HepG2 (cell line): ENCODE data around the gene MRPL14. TPM values are rescaled to one million over a fixed set of nuclear protein-coding genes. Genes with fewer than 3 reads are reported as not detected.

Experiments
- ARNTL ChIP-seq: sonication (generic); formaldehyde crosslinking; IDR thresholded peaks from 2 replicates; pipeline ENCODE4 v1.4.0; 2020; ENCODE audit warnings: mild to moderate bottlenecking, missing genetic modification reagents
- BHLHE40 ChIP-seq: IDR thresholded peaks from 2 replicates; pipeline ENCODE4 v1.6.1; 2011; ENCODE audit warnings: low read length, improper control_type of control experiment
- FOSL2 ChIP-seq: sonication (generic); formaldehyde crosslinking; IDR thresholded peaks from 2 replicates; pipeline ENCODE4 v1.4.0; 2020; ENCODE audit warnings: missing genetic modification reagents
- HCFC1 ChIP-seq: fragments of 150-350 bp; IDR thresholded peaks from 2 replicates; pipeline ENCODE4 v1.6.1; 2014; ENCODE audit warnings: low read depth, low read length
- ZFP82 ChIP-seq: sonication (generic); formaldehyde crosslinking; IDR thresholded peaks from 2 replicates; pipeline ENCODE4 v1.5.1; 2020; ENCODE audit warnings: mild to moderate bottlenecking, missing genetic modification reagents, borderline replicate concordance
- ZNF317 ChIP-seq: sonication (generic); formaldehyde crosslinking; IDR thresholded peaks from 2 replicates; pipeline ENCODE4 v1.5.0; 2020; ENCODE audit warnings: mild to moderate bottlenecking, missing genetic modification reagents
- ZNF709 ChIP-seq: sonication (generic); formaldehyde crosslinking; IDR thresholded peaks from 2 replicates; pipeline ENCODE4 v1.5.0; 2020; ENCODE audit warnings: mild to moderate bottlenecking, missing genetic modification reagents
- ZNF747 ChIP-seq: sonication (generic); formaldehyde crosslinking; IDR thresholded peaks from 2 replicates; pipeline ENCODE4 v1.8.1; 2023; ENCODE audit warnings: missing genetic modification reagents, mild to moderate bottlenecking, borderline replicate concordance
- ZNF816 ChIP-seq: sonication (generic); formaldehyde crosslinking; IDR thresholded peaks from 2 replicates; pipeline ENCODE4 v1.8.0; 2022; ENCODE audit warnings: missing genetic modification reagents, mild to moderate bottlenecking, borderline replicate concordance
- polyA plus RNA-seq, 8 experiments: library from polyadenylated mRNA; depleted of rRNA in 3 of 8; stranded (reverse) in 7 of 8; unstranded in 1 of 8; fragments of >200 nt; fragmentation: Illumina TruSeq in 4 of 8; extraction: Trizol in 4 of 8; gene quantifications; 2 replicates each; pipeline versions ENCODE4 v1.2.1 to v1.2.3, GENCODE V29; 2011 to 2016; ENCODE audit warnings: low read depth in 4 of 8, missing spikeins in 1 of 8, mixed read lengths in 1 of 8; ENCODE audit not compliant: insufficient read depth in 1 of 8
- total RNA-seq, 5 experiments: library from RNA; depleted of rRNA; stranded (reverse); fragments of >200 nt; fragmentation: Illumina TruSeq; extraction: Trizol; gene quantifications; 2 replicates each; pipeline ENCODE4 v1.2.3, GENCODE V29; 2016; ENCODE audit warnings: low read depth in 1 of 5
- TF ChIP-seq, protein P1 (sequence below): sonication (generic); formaldehyde crosslinking; IDR thresholded peaks from 2 replicates; pipeline ENCODE4 v1.4.0; 2020; ENCODE audit warnings: missing genetic modification reagents
- TF ChIP-seq, protein P2 (sequence below), 2 experiments: fragments of 450-650 bp in 1 of 2; sonication (generic) in 1 of 2; formaldehyde crosslinking in 1 of 2; IDR thresholded peaks; 2 replicates each; pipeline versions ENCODE4 v1.6.1 to v1.8.0; 2016 to 2022; ENCODE audit warnings: antibody characterized with exemption in 1 of 2, mild to moderate bottlenecking in 1 of 2, missing genetic modification reagents in 1 of 2
- TF ChIP-seq, protein P3 (sequence below): sonication (generic); formaldehyde crosslinking; IDR thresholded peaks from 2 replicates; pipeline ENCODE4 v1.8.0; 2022; ENCODE audit warnings: missing genetic modification reagents, mild to moderate bottlenecking, borderline replicate concordance
- TF ChIP-seq, protein P4 (sequence below): sonication (generic); formaldehyde crosslinking; IDR thresholded peaks from 2 replicates; pipeline ENCODE4 v1.5.0; 2020; ENCODE audit warnings: missing genetic modification reagents
- TF ChIP-seq, protein P5 (sequence below): IDR thresholded peaks from 2 replicates; pipeline ENCODE4 v1.6.1; 2016; ENCODE audit warnings: missing compliant biosample characterization, missing genetic modification reagents, borderline replicate concordance

MRPL14 gene
- total and polyA plus RNA-seq, 2 of the 13 experiments (the other 11 are each of a cell fraction or from before 2014, with no cell fraction given) = 157 to 178 TPM

DNA sequence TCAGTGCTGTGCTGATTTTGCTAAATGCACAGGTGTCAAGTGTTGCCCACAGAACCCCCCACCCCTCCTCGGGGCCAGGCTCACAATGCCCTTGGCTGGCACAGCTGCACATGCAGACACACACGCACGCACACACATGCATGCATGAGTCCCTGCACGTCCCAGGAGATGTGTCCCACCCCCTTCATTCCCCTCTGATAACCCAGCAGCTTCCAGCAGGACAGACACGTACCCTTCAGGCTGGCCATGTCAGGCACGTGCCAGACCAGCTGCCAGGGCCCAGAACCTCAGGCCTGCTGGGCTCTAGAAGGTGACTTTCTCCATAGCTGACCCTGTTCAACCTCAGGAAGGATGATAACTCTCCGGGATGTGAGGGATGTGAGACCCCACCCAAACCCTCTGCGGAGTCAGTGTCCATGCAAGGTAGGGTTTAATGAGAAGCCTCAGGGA, 44.4 kb downstream of the MRPL14 start (continued):
- TF ChIP-seq ZNF709 (CRISPR knock-in tag) = no peak
- TF ChIP-seq, protein P1, sequence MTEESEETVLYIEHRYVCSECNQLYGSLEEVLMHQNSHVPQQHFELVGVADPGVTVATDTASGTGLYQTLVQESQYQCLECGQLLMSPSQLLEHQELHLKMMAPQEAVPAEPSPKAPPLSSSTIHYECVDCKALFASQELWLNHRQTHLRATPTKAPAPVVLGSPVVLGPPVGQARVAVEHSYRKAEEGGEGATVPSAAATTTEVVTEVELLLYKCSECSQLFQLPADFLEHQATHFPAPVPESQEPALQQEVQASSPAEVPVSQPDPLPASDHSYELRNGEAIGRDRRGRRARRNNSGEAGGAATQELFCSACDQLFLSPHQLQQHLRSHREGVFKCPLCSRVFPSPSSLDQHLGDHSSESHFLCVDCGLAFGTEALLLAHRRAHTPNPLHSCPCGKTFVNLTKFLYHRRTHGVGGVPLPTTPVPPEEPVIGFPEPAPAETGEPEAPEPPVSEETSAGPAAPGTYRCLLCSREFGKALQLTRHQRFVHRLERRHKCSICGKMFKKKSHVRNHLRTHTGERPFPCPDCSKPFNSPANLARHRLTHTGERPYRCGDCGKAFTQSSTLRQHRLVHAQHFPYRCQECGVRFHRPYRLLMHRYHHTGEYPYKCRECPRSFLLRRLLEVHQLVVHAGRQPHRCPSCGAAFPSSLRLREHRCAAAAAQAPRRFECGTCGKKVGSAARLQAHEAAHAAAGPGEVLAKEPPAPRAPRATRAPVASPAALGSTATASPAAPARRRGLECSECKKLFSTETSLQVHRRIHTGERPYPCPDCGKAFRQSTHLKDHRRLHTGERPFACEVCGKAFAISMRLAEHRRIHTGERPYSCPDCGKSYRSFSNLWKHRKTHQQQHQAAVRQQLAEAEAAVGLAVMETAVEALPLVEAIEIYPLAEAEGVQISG (CRISPR knock-in tag) = no peak
- TF ChIP-seq, protein P2, sequence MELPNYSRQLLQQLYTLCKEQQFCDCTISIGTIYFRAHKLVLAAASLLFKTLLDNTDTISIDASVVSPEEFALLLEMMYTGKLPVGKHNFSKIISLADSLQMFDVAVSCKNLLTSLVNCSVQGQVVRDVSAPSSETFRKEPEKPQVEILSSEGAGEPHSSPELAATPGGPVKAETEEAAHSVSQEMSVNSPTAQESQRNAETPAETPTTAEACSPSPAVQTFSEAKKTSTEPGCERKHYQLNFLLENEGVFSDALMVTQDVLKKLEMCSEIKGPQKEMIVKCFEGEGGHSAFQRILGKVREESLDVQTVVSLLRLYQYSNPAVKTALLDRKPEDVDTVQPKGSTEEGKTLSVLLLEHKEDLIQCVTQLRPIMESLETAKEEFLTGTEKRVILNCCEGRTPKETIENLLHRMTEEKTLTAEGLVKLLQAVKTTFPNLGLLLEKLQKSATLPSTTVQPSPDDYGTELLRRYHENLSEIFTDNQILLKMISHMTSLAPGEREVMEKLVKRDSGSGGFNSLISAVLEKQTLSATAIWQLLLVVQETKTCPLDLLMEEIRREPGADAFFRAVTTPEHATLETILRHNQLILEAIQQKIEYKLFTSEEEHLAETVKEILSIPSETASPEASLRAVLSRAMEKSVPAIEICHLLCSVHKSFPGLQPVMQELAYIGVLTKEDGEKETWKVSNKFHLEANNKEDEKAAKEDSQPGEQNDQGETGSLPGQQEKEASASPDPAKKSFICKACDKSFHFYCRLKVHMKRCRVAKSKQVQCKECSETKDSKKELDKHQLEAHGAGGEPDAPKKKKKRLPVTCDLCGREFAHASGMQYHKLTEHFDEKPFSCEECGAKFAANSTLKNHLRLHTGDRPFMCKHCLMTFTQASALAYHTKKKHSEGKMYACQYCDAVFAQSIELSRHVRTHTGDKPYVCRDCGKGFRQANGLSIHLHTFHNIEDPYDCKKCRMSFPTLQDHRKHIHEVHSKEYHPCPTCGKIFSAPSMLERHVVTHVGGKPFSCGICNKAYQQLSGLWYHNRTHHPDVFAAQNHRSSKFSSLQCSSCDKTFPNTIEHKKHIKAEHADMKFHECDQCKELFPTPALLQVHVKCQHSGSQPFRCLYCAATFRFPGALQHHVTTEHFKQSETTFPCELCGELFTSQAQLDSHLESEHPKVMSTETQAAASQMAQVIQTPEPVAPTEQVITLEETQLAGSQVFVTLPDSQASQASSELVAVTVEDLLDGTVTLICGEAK (IDR thresholded peaks at IDR 0.05) = no peak
- TF ChIP-seq, protein P2 (CRISPR knock-in tag; IDR thresholded peaks at IDR 0.05) = no peak
- 0 out of 2 replicates have a peak, but pooled peaks have one; percentile 52 for TF ChIP-seq ZNF816 (CRISPR knock-in tag)
- peak; percentile 72 for TF ChIP-seq BHLHE40
- TF ChIP-seq HCFC1 = no peak
- TF ChIP-seq, protein P3, sequence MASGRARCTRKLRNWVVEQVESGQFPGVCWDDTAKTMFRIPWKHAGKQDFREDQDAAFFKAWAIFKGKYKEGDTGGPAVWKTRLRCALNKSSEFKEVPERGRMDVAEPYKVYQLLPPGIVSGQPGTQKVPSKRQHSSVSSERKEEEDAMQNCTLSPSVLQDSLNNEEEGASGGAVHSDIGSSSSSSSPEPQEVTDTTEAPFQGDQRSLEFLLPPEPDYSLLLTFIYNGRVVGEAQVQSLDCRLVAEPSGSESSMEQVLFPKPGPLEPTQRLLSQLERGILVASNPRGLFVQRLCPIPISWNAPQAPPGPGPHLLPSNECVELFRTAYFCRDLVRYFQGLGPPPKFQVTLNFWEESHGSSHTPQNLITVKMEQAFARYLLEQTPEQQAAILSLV (CRISPR knock-in tag) = no peak
- TF ChIP-seq, protein P4, sequence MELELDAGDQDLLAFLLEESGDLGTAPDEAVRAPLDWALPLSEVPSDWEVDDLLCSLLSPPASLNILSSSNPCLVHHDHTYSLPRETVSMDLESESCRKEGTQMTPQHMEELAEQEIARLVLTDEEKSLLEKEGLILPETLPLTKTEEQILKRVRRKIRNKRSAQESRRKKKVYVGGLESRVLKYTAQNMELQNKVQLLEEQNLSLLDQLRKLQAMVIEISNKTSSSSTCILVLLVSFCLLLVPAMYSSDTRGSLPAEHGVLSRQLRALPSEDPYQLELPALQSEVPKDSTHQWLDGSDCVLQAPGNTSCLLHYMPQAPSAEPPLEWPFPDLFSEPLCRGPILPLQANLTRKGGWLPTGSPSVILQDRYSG (CRISPR knock-in tag) = no peak
- TF ChIP-seq ZNF317 (CRISPR knock-in tag) = no peak
- TF ChIP-seq ARNTL (CRISPR knock-in tag) = no peak
- no peak for TF ChIP-seq FOSL2 (CRISPR knock-in tag)
- no peak for TF ChIP-seq ZFP82 (CRISPR knock-in tag)
- TF ChIP-seq ZNF747 (CRISPR knock-in tag) = no peak
- TF ChIP-seq, protein P5, sequence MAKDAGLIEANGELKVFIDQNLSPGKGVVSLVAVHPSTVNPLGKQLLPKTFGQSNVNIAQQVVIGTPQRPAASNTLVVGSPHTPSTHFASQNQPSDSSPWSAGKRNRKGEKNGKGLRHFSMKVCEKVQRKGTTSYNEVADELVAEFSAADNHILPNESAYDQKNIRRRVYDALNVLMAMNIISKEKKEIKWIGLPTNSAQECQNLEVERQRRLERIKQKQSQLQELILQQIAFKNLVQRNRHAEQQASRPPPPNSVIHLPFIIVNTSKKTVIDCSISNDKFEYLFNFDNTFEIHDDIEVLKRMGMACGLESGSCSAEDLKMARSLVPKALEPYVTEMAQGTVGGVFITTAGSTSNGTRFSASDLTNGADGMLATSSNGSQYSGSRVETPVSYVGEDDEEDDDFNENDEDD (CRISPR knock-in tag) = no peak
